Measurements from ENCODE around the gene PAOX.

PAOX gene

DNA sequence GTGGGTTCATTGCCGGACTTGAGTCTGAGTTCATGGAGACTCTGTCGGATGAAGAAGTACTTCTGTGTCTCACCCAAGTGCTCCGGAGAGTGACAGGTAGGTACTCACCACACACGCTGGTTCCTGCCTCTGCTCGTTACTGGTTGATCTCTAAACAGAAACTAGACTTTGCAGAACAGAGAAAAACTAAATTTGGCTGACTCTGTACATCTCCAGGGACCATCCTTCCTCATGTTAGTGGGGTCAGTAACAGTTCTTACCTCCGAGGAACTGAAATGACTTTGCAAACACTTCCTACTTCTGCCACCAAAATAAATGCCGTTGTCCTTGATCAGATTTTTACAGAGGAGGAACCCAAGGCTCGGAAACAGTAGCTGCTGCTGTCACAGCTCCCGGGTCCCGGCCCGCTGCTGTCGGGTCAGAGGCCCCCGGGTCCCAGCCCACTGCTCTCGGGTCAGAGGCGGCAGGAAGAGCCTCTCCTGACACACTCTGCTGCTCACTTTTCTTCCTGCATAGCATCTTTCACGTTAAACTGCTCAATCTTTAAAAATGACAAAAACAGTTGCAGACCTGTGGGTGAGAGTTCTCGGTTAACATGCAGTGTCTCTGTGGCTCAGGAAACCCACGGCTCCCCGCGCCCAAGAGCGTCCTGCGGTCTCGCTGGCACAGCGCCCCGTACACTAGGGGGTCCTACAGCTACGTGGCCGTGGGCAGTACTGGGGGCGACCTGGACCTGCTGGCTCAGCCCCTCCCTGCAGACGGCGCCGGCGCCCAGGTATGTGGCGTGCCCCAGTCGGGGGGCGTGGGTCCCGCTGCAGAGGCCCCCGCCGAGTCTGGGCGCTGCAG is 10.1 kb downstream of the PAOX start:
- Histone ChIP-seq H3K27ac (ENCODE audit: low read depth, low read length) (no peak overlapping the region), H2AFZ (ENCODE audit: low read length, unreplicated experiment) (no peak overlapping the region), H3K79me2 (ENCODE audit: control insufficient read depth, insufficient read depth, low read length, unreplicated experiment) (peaks cover 1% of the 10 kb centered on the region), H3K4me1 (ENCODE audit: control insufficient read depth, insufficient read depth, low read length, unreplicated experiment) (no peaks in the 10 kb centered on the region), H3K36me3 (ENCODE audit: insufficient read depth, low read length) (no peaks in the 10 kb centered on the region), H3K27me3 (ENCODE audit: insufficient read depth, low read length) (no peaks in the 10 kb centered on the region), H3K4me3 (ENCODE audit: low read depth, low read length) (no peak overlapping the region)

DNA sequence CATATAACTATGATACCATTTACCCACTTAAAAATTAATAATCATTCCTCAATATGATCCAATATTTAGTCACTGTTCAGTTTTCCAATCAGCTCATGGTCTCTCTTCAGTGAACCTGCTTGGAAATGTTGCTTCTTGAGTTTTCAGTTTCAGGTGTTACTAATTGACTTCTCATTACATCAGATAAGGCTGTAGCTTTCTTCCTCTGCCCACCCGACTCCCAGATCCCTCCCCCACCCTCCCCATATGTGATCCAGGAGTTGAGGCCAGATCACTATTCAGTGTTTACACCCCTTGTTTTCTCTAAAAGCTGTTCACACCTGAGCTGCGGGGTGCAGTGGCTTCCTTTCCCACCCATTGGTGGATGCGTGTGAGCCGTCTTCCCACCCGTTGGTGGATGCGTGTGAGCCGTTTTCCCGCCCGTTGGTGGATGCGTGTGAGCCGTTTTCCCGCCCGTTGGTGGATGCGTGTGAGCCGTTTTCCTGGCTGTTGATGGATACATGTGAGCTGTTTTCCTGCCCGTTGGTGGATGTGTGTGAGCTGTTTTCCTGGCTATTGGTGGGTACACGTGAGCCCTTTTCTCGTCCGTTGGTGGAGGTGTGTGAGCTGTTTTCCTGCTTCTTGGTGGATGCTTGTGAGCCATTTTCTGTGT is 11.7 kb downstream of the PAOX start:
- Histone ChIP-seq H3K4me3 (ENCODE audit: low read depth, low read length) (no peak overlapping the region), H2AFZ (ENCODE audit: low read length, unreplicated experiment) (no peak overlapping the region), H3K27me3 (ENCODE audit: insufficient read depth, low read length) (no peaks in the 10 kb centered on the region), H3K27ac (ENCODE audit: low read depth, low read length) (no peak overlapping the region), H3K4me1 (ENCODE audit: control insufficient read depth, insufficient read depth, low read length, unreplicated experiment) (peaks cover 6% of the 10 kb centered on the region), H3K79me2 (ENCODE audit: control insufficient read depth, insufficient read depth, low read length, unreplicated experiment) (peaks cover 16% of the 10 kb centered on the region), H3K36me3 (ENCODE audit: insufficient read depth, low read length) (no peaks in the 10 kb centered on the region)

DNA sequence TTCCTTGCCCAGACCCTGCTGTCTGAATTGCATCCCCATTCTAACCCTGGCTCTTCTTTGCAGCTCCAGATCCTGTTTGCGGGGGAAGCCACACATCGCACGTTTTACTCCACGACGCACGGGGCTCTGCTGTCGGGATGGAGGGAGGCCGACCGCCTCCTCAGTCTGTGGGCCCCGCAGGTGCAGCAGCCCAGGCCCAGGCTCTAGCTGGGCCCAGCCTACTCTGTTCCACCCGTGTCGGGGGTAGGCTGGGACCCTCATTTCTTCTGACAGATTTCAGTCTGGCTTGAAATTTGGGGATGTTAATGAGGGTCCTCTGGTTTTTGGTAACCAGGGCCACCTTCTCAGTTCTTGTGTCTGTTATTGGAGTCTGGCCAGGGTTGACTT is 12.2 kb downstream of the PAOX start:
- no peak overlapping the region for H3K4me3 ChIP-seq (ENCODE audit: low read depth, low read length)
- no peaks in the 10 kb centered on the region for H3K27me3 ChIP-seq (ENCODE audit: insufficient read depth, low read length)

DNA sequence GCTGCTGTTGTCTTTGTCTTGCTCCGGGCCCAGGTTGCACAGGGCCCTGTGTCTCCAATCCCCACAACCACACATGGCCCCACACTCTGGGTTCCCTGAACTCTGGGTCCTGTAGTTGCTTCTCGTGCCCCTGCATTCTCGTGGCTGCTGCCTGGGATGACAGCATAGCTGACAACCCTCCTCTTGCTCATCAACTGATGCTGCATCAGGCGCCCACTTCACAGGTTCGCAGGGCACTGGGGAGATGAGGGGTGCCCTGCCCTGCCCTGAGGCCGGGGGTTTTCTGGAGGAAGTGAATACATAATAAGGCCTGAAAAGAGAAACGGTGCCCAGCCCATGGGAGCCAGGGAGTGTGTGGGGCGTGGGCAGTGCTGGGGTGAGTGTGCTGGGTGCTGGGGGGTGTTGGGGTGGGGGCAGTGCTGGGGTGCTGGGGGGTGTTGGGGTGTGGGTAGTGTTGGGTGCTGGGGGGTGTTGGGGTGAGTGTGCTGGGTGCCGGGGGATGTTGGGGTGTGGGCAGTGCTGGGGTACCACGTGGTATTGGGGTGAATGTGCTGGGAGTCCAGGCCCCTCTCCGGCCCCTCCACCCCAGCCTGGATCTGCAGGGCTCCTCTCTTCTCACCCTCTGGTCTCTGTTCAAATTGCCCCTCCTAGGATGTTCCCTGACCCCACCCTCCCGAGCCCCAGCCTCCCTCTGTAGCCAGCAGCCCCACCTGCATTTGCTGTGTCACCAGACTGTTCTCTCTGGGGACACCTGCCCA is 12.9 kb downstream of the PAOX start:
- Histone ChIP-seq H3K27ac (ENCODE audit: low read depth, low read length) (no peak overlapping the region), H3K36me3 (ENCODE audit: insufficient read depth, low read length) (no peaks in the 10 kb centered on the region), H3K4me3 (ENCODE audit: low read depth, low read length) (no peak overlapping the region), H3K4me1 (ENCODE audit: control insufficient read depth, insufficient read depth, low read length, unreplicated experiment) (peaks cover 7% of the 10 kb centered on the region), H3K79me2 (ENCODE audit: control insufficient read depth, insufficient read depth, low read length, unreplicated experiment) (peaks cover 23% of the 10 kb centered on the region), H3K27me3 (ENCODE audit: insufficient read depth, low read length) (no peaks in the 10 kb centered on the region), H2AFZ (ENCODE audit: low read length, unreplicated experiment) (no peak overlapping the region)

More for the DNA sequence above, 12.2 kb downstream of the PAOX start:
- Histone ChIP-seq H3K79me2 (ENCODE audit: control insufficient read depth, insufficient read depth, low read length, unreplicated experiment) (peaks cover 21% of the 10 kb centered on the region), H3K36me3 (ENCODE audit: insufficient read depth, low read length) (no peaks in the 10 kb centered on the region), H3K27ac (ENCODE audit: low read depth, low read length) (no peak overlapping the region), H3K4me1 (ENCODE audit: control insufficient read depth, insufficient read depth, low read length, unreplicated experiment) (peaks cover 7% of the 10 kb centered on the region), H2AFZ (ENCODE audit: low read length, unreplicated experiment) (no peak overlapping the region)

DNA sequence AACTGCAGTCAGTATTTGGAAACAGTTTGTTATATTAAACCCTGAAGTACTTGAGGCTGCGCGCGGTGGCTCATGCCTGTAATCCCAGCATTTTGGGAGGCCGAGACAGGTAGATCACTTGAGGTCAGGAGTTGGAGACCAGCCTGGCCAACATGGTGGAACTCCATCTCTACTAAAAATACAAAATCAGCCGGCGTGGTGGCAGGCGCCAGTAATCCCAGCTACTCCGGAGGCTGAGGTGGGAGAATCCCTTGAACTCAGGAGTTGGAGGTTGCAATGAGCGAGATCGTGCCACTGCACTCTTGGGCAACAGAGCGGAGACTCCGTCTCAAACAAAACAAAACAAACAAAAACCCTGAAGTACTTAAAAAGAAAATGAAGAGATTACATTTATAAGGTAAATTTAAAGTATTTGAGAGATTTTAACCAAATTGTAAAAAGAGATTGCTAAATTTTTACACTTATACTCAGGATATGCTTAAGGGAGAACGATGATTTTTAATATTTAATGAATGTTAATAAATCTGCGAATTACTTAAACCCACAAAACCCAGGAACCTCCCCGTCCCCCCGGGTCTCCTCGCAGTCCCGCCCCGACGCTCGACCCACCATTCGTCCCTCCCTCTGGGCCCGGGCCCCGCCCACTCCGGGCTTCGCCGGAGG is 14.5 kb downstream of the PAOX start:
- Histone ChIP-seq H3K4me1 (ENCODE audit: control insufficient read depth, insufficient read depth, low read length, unreplicated experiment) (peaks cover 7% of the 10 kb centered on the region), H3K79me2 (ENCODE audit: control insufficient read depth, insufficient read depth, low read length, unreplicated experiment) (peaks cover 25% of the 10 kb centered on the region), H3K27me3 (ENCODE audit: insufficient read depth, low read length) (no peaks in the 10 kb centered on the region), H3K4me3 (ENCODE audit: low read depth, low read length) (peak overlapping the region; percentile 81), H3K36me3 (ENCODE audit: insufficient read depth, low read length) (no peaks in the 10 kb centered on the region), H3K27ac (ENCODE audit: low read depth, low read length) (no peak overlapping the region), H2AFZ (ENCODE audit: low read length, unreplicated experiment) (peak overlapping the region; percentile 57)

DNA sequence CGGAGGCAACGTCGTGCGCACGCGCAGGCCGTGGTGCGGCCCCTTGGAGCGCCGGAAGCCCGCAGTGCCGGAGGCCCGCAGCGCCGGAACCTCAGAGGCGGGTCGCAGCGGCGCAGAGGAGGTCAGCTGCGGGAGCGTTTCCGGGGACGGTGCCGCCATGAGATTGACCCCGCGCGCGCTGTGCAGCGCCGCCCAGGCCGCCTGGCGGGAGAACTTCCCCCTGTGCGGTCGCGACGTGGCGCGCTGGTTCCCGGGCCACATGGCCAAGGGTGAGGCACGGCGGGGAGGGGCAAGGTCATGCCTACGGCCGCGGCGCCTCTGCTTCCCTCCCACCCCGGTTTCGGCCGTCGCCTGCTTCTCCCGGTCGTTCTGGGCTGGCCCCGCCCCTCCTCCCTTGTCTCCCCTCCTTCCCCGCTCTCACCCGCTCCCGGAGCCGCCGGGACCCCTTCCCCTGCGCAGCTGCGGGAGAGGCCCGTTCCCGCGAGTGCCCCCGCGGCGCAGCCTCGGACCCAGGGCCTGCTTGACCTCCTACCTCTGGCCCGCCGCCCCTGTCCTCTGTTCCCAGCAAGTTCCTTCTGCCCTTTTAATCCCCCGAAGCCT is 15.1 kb downstream of the PAOX start, which contains the start of gene MTG1:
Gene MTG1 (plus strand): TSS at position 94 of the 600 bp plus-strand sequence. CDS start 64 bp downstream, at position 158.
- Histone ChIP-seq H2AFZ (ENCODE audit: low read length, unreplicated experiment) (peak within 1 kb of the TSS; percentile 57), H3K4me3 (ENCODE audit: low read depth, low read length) (peak within 1 kb of the TSS; percentile 81), H3K79me2 (ENCODE audit: control insufficient read depth, insufficient read depth, low read length, unreplicated experiment) (peaks cover 32% of the 10 kb centered on the region), H3K4me1 (ENCODE audit: control insufficient read depth, insufficient read depth, low read length, unreplicated experiment) (peaks cover 7% of the 10 kb centered on the region), H3K27ac (ENCODE audit: low read depth, low read length) (peak within 1 kb of the TSS; percentile 37), H3K27me3 (ENCODE audit: insufficient read depth, low read length) (no peaks in the 10 kb centered on the region), H3K36me3 (ENCODE audit: insufficient read depth, low read length) (no peaks in the 10 kb centered on the region)

DNA sequence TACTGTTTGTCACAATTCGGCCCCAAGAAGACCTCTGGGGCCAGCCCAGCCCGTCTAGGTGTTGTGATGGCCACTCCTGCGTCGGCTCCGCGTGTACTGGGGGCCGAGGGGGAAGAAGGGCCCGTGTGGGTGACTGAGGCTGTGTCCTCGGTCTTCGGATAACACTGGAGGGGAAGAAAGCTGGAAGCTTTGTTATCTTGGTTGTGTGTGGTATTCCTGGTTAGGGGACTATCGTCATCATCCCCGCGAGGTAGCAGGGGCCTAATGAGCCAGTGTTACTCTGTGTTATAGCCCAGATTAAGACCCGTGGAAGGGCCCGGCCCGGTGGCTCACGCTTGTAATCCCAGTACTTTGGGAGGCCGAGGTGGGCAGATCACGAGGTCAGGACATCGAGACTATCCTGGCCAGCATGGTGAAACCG is 15.7 kb downstream of the PAOX start:
- H2AFZ ChIP-seq (ENCODE audit: low read length, unreplicated experiment) = peak overlapping the region; percentile 34
- no peaks in the 10 kb centered on the region for H3K36me3 ChIP-seq (ENCODE audit: insufficient read depth, low read length)
- H3K27ac ChIP-seq (ENCODE audit: low read depth, low read length) = peak overlapping the region; percentile 37
- peaks cover 7% of the 10 kb centered on the region for H3K4me1 ChIP-seq (ENCODE audit: control insufficient read depth, insufficient read depth, low read length, unreplicated experiment)
- H3K27me3 ChIP-seq (ENCODE audit: insufficient read depth, low read length) = no peaks in the 10 kb centered on the region
- peak overlapping the region; percentile 81 for H3K4me3 ChIP-seq (ENCODE audit: low read depth, low read length)
- peaks cover 36% of the 10 kb centered on the region for H3K79me2 ChIP-seq (ENCODE audit: control insufficient read depth, insufficient read depth, low read length, unreplicated experiment)

DNA sequence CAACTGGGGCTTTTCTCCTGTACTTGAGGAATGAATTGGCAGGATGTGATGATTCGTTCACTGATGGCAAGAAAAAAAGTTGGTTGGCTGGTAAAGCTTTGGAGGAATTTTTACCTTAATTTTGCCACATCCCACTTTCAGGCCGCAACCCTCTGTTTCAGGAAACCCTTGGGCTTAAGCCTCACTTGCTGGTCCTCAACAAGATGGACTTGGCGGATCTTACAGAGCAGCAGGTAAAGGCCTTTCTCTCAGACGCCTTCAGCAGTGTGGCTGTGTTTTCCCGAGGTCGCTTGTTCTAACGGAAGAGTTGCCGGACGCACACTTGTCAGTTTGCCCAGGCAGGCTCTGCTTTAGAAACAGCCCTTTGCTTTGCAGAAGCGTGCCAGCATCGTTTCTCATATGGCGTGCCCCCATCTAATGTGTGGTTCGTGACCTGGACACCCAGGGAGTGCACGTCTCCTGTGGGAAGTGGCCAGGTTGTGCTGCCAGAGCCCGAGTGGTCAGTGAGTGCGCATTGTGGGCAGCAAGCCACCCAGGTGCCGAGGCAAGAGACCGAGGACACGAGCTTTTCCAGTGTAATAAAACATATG is 17.1 kb downstream of the PAOX start:
- H2AFZ ChIP-seq (ENCODE audit: low read length, unreplicated experiment) = no peak overlapping the region
- H3K36me3 ChIP-seq (ENCODE audit: insufficient read depth, low read length) = peaks cover 6% of the 10 kb centered on the region; the same call in 1 of the 2 replicates
- H3K4me1 ChIP-seq (ENCODE audit: control insufficient read depth, insufficient read depth, low read length, unreplicated experiment) = peaks cover 7% of the 10 kb centered on the region
- no peak overlapping the region for H3K4me3 ChIP-seq (ENCODE audit: low read depth, low read length)
- no peaks in the 10 kb centered on the region for H3K27me3 ChIP-seq (ENCODE audit: insufficient read depth, low read length)
- peaks cover 36% of the 10 kb centered on the region for H3K79me2 ChIP-seq (ENCODE audit: control insufficient read depth, insufficient read depth, low read length, unreplicated experiment)
- no peak overlapping the region for H3K27ac ChIP-seq (ENCODE audit: low read depth, low read length)

DNA sequence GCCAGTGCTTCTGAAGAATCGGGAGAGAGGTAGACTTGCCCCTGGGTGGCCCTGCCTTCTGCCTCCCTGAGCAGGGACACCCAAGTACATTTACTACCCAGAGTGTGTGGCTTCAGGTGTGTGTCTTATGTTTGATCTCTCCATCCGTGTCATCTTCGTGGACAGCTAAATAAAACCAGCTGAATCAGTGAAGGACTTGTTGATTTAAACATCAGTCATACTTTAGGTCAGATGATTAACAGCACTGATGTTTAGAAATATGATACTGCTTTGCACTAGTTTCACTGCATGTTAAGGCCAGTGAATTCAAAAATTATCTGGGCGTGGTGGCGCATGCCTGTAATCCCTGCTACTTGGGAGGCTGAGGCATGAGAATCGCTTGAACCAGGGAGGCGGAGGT is 18.9 kb downstream of the PAOX start:
- Histone ChIP-seq H3K36me3 (ENCODE audit: insufficient read depth, low read length) (peaks cover 10% of the 10 kb centered on the region; the same call in 1 of the 2 replicates), H3K4me1 (ENCODE audit: control insufficient read depth, insufficient read depth, low read length, unreplicated experiment) (peaks cover 7% of the 10 kb centered on the region), H3K4me3 (ENCODE audit: low read depth, low read length) (no peak overlapping the region), H2AFZ (ENCODE audit: low read length, unreplicated experiment) (no peak overlapping the region), H3K27ac (ENCODE audit: low read depth, low read length) (no peak overlapping the region), H3K79me2 (ENCODE audit: control insufficient read depth, insufficient read depth, low read length, unreplicated experiment) (peaks cover 40% of the 10 kb centered on the region), H3K27me3 (ENCODE audit: insufficient read depth, low read length) (no peaks in the 10 kb centered on the region)

Data from ACC112 (cell line).